Loucy (cell line): ENCODE data around the gene SEC61B.

Experiments used
- EZH2phosphoT487 ChIP-seq: fragments of 200-600 bp; IDR thresholded peaks from 2 replicates; pipeline ENCODE4 v1.6.1; 2018; ENCODE audit warnings: antibody characterized with exemption, mild to moderate bottlenecking, moderate library complexity, borderline replicate concordance
- TF ChIP-seq, protein P1 (sequence below): fragments of 200-600 bp; sonication (generic); conservative IDR thresholded peaks from 2 replicates; pipeline ENCODE4 v1.5.1; 2014; ENCODE audit warnings: mild to moderate bottlenecking, antibody characterized with exemption, low read length

DNA sequence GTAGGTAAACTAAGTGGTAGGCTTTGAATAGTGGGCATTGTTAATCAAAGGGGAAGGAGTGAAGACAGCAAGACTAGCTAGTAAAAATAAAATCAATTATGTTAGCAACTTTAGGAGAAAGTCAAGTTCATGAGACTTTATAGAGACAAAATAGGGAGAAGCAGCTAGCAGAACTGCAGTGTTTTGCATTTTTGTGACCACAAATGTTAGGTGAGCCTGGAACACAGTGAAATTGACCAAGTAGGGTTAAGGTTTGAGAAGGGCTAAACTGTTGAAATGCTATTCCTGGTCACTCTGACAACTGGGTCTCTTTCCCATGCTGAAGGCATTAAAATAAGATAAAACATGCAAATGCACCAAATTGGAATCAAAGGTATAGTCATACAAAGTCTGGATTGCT lies 13.0 kb downstream of the SEC61B start:
- TF ChIP-seq, protein P1, sequence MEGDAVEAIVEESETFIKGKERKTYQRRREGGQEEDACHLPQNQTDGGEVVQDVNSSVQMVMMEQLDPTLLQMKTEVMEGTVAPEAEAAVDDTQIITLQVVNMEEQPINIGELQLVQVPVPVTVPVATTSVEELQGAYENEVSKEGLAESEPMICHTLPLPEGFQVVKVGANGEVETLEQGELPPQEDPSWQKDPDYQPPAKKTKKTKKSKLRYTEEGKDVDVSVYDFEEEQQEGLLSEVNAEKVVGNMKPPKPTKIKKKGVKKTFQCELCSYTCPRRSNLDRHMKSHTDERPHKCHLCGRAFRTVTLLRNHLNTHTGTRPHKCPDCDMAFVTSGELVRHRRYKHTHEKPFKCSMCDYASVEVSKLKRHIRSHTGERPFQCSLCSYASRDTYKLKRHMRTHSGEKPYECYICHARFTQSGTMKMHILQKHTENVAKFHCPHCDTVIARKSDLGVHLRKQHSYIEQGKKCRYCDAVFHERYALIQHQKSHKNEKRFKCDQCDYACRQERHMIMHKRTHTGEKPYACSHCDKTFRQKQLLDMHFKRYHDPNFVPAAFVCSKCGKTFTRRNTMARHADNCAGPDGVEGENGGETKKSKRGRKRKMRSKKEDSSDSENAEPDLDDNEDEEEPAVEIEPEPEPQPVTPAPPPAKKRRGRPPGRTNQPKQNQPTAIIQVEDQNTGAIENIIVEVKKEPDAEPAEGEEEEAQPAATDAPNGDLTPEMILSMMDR = no peak
- no peak for TF ChIP-seq EZH2phosphoT487
